CD4-positive, alpha-beta T cell treated with Interleukin-1 beta for 1 hour (primary cell): Measurements from ENCODE around the gene EPB41L5.

Experiments
- DNase-seq, 2 donors: peaks; one replicate each; pipeline ENCODE4 v3.0.0-alpha.2; 2020 to 2022

The EPB41L5 gene

GRCh38 chr2:120227111-120227991, 214.5 kb downstream of the EPB41L5 start:
- DNase-seq: no peak

GRCh38 chr2:120228503-120228902, 215.6 kb downstream of the EPB41L5 start:
- DNase-seq: no peak
